Karpas-422 (cell line): ENCODE results near the gene DNAH11. TPM values are rescaled to one million over a fixed set of nuclear protein-coding genes. Genes with fewer than 3 reads are reported as not detected.

ENCODE experiments used
- DNase-seq: peaks from one replicate; pipeline ENCODE4 v3.0.0-alpha.2; 2015
- H2AFZ ChIP-seq: fragments of 200-600 bp; sonication (generic); 2 replicates; pipeline ENCODE4 v1.6.1; 2014; ENCODE audit warnings: antibody characterized with exemption, low read length, mixed read lengths
- H3K27ac ChIP-seq: fragments of 200-600 bp; sonication (generic); 2 replicates; pipeline ENCODE4 v1.5.1; 2014; ENCODE audit warnings: mild to moderate bottlenecking, low read length, moderate library complexity
- H3K27me3 ChIP-seq: fragments of 200-600 bp; sonication (generic); 2 replicates; pipeline ENCODE4 v1.6.1; 2014; ENCODE audit warnings: low read length, mixed read lengths
- H3K36me3 ChIP-seq: fragments of 200-600 bp; sonication (generic); 2 replicates; pipeline ENCODE4 v1.6.1; 2014; ENCODE audit warnings: low read length, mixed read lengths; ENCODE audit not compliant: insufficient read depth
- H3K4me1 ChIP-seq: fragments of 200-600 bp; sonication (generic); 2 replicates; pipeline ENCODE4 v1.6.1; 2014; ENCODE audit warnings: mild to moderate bottlenecking, low read length, mixed read lengths
- H3K4me2 ChIP-seq: fragments of 200-600 bp; sonication (generic); 2 replicates; pipeline ENCODE4 v1.6.1; 2014; ENCODE audit warnings: low read length, low read depth, mild to moderate bottlenecking; ENCODE audit not compliant: poor library complexity, severe bottlenecking
- H3K4me3 ChIP-seq: fragments of 200-600 bp; sonication (generic); 2 replicates; pipeline ENCODE4 v1.5.1; 2014; ENCODE audit warnings: mild to moderate bottlenecking, antibody characterized with exemption, low read length, mixed read lengths
- H3K79me2 ChIP-seq: fragments of 200-600 bp; sonication (generic); 2 replicates; pipeline ENCODE4 v1.6.1; 2014; ENCODE audit warnings: mild to moderate bottlenecking, low read length, mixed read lengths
- H3K9ac ChIP-seq: fragments of 200-600 bp; sonication (generic); 2 replicates; pipeline ENCODE4 v1.6.0; 2014; ENCODE audit warnings: low read length
- H3K9me2 ChIP-seq: fragments of 200-600 bp; sonication (generic), shearing (Covaris generic); replicated peaks from 2 replicates; pipeline ENCODE4 v1.6.0; 2014; ENCODE audit warnings: mild to moderate bottlenecking, low read length, moderate library complexity; ENCODE audit not compliant: insufficient read depth
- H3K9me3 ChIP-seq: fragments of 300-700, 200-600 bp; sonication (generic); 2 replicates; pipeline ENCODE4 v1.6.1; 2014; ENCODE audit warnings: low read length, mixed read lengths
- H4K20me1 ChIP-seq: fragments of 200-600 bp; sonication (generic); 2 replicates; pipeline ENCODE4 v1.6.1; 2014; ENCODE audit warnings: mild to moderate bottlenecking, antibody characterized with exemption, low read length, low read depth; ENCODE audit not compliant: insufficient read depth
- total RNA-seq: library from RNA; depleted of rRNA; stranded (reverse); fragments of >200 nt; shearing (Covaris generic); gene quantifications from 2 replicates; pipeline ENCODE4 v1.2.3, GENCODE V29; 2014; ENCODE audit warnings: low replicate concordance

The DNAH11 gene
- total RNA-seq, 1 experiment from 2014 or later: 0.04 TPM

- no peaks in the 10 kb centered on the region for H4K20me1 ChIP-seq
- no peaks in the 10 kb centered on the region for H3K4me1 ChIP-seq
- H3K79me2 ChIP-seq: no peaks in the 10 kb centered on the region
- no peak overlapping the region for H2AFZ ChIP-seq
- peak; percentile 67 for DNase-seq
- no peaks in the 10 kb centered on the region for H3K27me3 ChIP-seq
- no peak overlapping the region for H3K27ac ChIP-seq
- H3K36me3 ChIP-seq: no peaks in the 10 kb centered on the region
- no peaks in the 10 kb centered on the region for H3K9me3 ChIP-seq
- H3K9me2 ChIP-seq: no peaks in the 10 kb centered on the region
- H3K4me2 ChIP-seq: no peak overlapping the region
- no peak overlapping the region for H3K4me3 ChIP-seq
- H3K9ac ChIP-seq: no peak overlapping the region
Measured at GRCh38 chr7:21568762-21569161, 25.9 kb downstream of the DNAH11 start.

DNA sequence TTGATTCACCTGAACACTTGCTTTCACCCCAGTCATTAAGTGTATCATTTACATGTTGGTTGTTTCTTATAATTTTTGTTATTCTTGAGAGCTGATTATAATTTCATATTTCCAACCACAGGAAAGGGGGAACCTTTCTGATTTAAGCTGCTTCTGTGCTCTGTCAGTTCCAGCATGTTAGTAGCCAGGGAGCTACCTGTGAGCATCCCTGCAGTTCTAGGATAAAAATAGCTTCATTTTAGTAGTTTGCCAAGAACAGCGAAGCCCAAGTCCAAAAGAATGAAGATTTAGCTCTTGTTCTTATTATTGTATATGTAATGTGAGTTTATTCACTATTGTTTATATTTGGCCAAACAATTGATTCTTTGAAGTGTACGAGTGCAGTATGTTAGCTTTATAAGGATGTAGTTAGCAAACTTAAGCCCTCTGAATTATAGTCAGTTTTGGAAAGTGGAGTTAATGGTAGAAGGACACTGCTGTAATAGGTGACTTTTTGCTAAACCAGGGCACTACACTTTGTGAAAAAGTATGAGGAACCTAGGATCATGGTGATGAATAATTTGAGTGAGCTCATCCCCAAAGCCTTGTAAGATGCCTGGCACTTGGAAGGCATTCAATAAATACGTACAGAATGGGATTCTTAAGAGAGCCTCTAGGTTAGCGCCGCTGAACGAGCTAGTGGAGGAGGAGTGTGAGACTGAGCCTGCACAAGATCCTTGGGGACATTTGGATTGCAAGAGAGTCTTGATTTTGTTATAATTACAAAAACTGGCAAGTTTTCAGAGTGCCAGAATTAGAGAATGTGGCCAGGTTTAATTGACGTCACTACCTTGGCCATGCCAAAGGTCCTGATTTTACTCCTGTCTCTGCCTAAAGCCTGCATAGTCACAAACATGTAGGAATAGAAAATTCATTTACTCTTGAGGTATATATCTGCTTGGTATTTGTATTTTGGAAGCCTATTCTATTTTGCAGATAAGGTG, 29.8 kb downstream of the DNAH11 start:
- H2AFZ ChIP-seq: no peak overlapping the region
- H3K36me3 ChIP-seq: no peaks in the 10 kb centered on the region
- no peaks in the 10 kb centered on the region for H3K79me2 ChIP-seq
- H3K4me3 ChIP-seq: no peak overlapping the region
- no peak overlapping the region for H3K9ac ChIP-seq
- DNase-seq: no peak
- no peaks in the 10 kb centered on the region for H3K4me1 ChIP-seq
- no peaks in the 10 kb centered on the region for H3K9me2 ChIP-seq
- H3K4me2 ChIP-seq: no peak overlapping the region
- H4K20me1 ChIP-seq: no peaks in the 10 kb centered on the region
- H3K27me3 ChIP-seq: no peaks in the 10 kb centered on the region
- no peak overlapping the region for H3K27ac ChIP-seq
- no peaks in the 10 kb centered on the region for H3K9me3 ChIP-seq

DNA sequence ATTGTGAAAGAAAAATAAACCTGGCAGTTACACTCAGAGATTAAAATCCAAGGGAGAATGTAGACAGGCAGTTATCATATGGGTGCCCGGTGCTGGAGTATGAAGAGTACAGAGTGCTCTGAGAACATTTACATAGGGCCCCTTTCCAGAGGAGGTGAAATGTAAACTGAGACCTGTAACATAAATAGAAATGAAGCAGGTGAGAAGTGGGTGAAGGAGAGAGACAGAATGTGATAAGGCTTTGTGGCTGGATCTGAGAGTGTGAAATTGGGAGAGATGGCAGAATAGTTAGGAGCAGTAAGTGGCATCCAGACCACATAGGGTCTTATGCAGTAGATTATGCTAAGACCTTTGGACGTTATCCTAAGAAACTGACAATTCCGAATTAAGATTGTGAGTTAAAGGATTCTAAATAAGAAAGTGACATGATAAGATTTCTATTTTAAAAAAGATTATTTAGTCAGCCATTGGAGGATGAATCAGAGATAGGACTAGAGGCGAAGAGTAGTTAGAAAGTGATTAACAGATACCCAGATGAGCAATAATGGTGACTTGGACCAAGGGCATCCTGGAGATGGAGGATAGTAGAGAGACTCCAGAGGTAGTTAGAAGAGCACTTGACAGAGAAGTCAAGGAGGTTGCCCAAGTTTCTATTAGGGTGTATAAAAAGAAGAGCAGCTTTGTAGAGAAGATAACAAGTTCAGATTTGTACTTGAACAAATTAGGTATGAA, 36.7 kb downstream of the DNAH11 start:
- H3K4me2 ChIP-seq: no peak overlapping the region
- no peaks in the 10 kb centered on the region for H3K27me3 ChIP-seq
- H2AFZ ChIP-seq: no peak overlapping the region
- H3K27ac ChIP-seq: no peak overlapping the region
- H3K79me2 ChIP-seq: no peaks in the 10 kb centered on the region
- H3K4me3 ChIP-seq: no peak overlapping the region
- no peak overlapping the region for H3K9ac ChIP-seq
- no peak for DNase-seq
- no peaks in the 10 kb centered on the region for H3K9me2 ChIP-seq
- H3K36me3 ChIP-seq: no peaks in the 10 kb centered on the region
- no peaks in the 10 kb centered on the region for H3K9me3 ChIP-seq
- H4K20me1 ChIP-seq: no peaks in the 10 kb centered on the region
- no peaks in the 10 kb centered on the region for H3K4me1 ChIP-seq

- H3K27ac ChIP-seq: no peak overlapping the region
Measured at GRCh38 chr7:21580073-21580521, 37.3 kb downstream of the DNAH11 start.

GRCh38 chr7:21585070-21585724, 42.4 kb downstream of the DNAH11 start:
- H3K4me1 ChIP-seq: no peaks in the 10 kb centered on the region
- H3K27ac ChIP-seq: no peak overlapping the region
- no peaks in the 10 kb centered on the region for H3K9me3 ChIP-seq
- no peaks in the 10 kb centered on the region for H3K9me2 ChIP-seq
- no peak overlapping the region for H2AFZ ChIP-seq
- no peaks in the 10 kb centered on the region for H3K79me2 ChIP-seq
- H3K9ac ChIP-seq: no peak overlapping the region
- DNase-seq: no peak
- H3K36me3 ChIP-seq: no peaks in the 10 kb centered on the region
- H3K27me3 ChIP-seq: no peaks in the 10 kb centered on the region
- no peak overlapping the region for H3K4me3 ChIP-seq
- no peak overlapping the region for H3K4me2 ChIP-seq
- H4K20me1 ChIP-seq: no peaks in the 10 kb centered on the region

More at GRCh38 chr7:21580073-21580521, 37.3 kb downstream of the DNAH11 start:
- Histone ChIP-seq H3K4me3 (no peak overlapping the region), H3K27me3 (no peaks in the 10 kb centered on the region), H3K79me2 (no peaks in the 10 kb centered on the region), H3K9me2 (no peaks in the 10 kb centered on the region), H3K36me3 (no peaks in the 10 kb centered on the region), H3K9me3 (no peaks in the 10 kb centered on the region), H3K4me2 (no peak overlapping the region), H3K4me1 (no peaks in the 10 kb centered on the region), H4K20me1 (no peaks in the 10 kb centered on the region), H2AFZ (no peak overlapping the region), H3K9ac (no peak overlapping the region)
- DNase-seq: no peak

- Histone ChIP-seq H3K27me3 (no peaks in the 10 kb centered on the region), H3K4me3 (no peak overlapping the region), H3K9me2 (no peaks in the 10 kb centered on the region), H3K4me2 (no peak overlapping the region), H3K4me1 (no peaks in the 10 kb centered on the region), H3K36me3 (no peaks in the 10 kb centered on the region), H3K79me2 (no peaks in the 10 kb centered on the region), H2AFZ (no peak overlapping the region), H3K27ac (no peak overlapping the region), H4K20me1 (no peaks in the 10 kb centered on the region), H3K9ac (no peak overlapping the region), H3K9me3 (no peaks in the 10 kb centered on the region)
- no peak for DNase-seq
Measured at GRCh38 chr7:21587139-21587784, 44.4 kb downstream of the DNAH11 start.

DNA sequence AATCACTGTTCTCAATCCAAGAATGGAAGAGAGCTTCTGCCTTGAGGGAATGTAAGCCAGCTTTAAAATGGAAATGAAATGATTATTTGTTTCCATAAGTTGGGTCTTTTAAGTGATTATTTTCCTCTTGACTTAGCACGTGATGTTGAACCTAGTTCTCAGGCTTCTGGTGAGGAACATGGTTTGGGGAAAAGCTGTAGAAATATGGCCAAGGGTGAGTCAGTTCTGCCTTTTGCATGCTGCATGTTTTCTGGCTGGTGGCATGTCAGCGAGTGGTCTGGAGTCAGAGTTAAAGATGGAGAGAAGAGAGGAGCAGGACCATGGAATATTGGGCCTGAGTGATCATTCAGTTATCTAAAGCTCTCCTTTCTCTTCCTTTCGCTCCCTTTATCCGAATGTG, 54.0 kb downstream of the DNAH11 start:
- Histone ChIP-seq H3K4me3 (no peak overlapping the region), H3K27ac (no peak overlapping the region), H3K36me3 (no peaks in the 10 kb centered on the region), H3K4me1 (no peaks in the 10 kb centered on the region), H2AFZ (no peak overlapping the region), H3K4me2 (no peak overlapping the region), H3K9me2 (no peaks in the 10 kb centered on the region), H3K27me3 (no peaks in the 10 kb centered on the region), H4K20me1 (no peaks in the 10 kb centered on the region), H3K79me2 (no peaks in the 10 kb centered on the region), H3K9me3 (no peaks in the 10 kb centered on the region), H3K9ac (no peak overlapping the region)
- no peak for DNase-seq
